Measurements from ENCODE around the gene RNF115. TPM values are rescaled to one million over a fixed set of nuclear protein-coding genes. Genes with fewer than 3 reads are reported as not detected.

Gene RNF115
- total and polyA plus RNA-seq, 11 donors: 20.5 to 76.5 (median 51.2) TPM

DNA sequence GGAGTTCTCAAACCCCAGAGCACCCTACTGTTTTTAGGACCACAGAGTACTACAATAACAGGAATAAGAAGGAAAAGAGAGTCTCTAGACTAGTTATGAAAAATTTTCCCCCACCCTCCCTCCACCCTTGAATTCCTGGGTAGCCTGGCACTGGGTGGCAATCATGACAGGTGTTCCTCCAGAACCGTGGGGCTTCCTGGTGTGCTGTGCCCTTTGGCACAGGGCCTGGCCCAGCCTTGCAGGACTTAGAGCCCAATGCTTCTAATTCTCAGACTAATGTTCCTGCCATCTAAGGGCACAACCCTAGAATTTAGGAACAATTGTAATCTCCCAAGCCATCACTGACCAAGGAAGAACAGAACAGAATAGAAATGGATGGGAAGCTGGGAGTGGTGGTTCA, 106.1 kb downstream of the RNF115 start:
- Histone ChIP-seq H3K4me3 (no peak overlapping the region), H3K27ac (no peak overlapping the region), H3K27me3 (peaks cover 0 to 6% (median 0%) of the 10 kb centered on the region in 9 donors), H3K4me1 (peaks cover 0 to 22% (median 10%) of the 10 kb centered on the region in 12 donors), H3K9me3 (no peaks in the 10 kb centered on the region), H3K36me3 (no peaks in the 10 kb centered on the region)
- no peak for ATAC-seq
- no peak for DNase-seq
- intact Hi-C loops (cut with DNase I): no loop called here
- no peak for TF ChIP-seq POLR2A (IDR thresholded peaks at IDR 0.05)
- TF ChIP-seq, protein P1, sequence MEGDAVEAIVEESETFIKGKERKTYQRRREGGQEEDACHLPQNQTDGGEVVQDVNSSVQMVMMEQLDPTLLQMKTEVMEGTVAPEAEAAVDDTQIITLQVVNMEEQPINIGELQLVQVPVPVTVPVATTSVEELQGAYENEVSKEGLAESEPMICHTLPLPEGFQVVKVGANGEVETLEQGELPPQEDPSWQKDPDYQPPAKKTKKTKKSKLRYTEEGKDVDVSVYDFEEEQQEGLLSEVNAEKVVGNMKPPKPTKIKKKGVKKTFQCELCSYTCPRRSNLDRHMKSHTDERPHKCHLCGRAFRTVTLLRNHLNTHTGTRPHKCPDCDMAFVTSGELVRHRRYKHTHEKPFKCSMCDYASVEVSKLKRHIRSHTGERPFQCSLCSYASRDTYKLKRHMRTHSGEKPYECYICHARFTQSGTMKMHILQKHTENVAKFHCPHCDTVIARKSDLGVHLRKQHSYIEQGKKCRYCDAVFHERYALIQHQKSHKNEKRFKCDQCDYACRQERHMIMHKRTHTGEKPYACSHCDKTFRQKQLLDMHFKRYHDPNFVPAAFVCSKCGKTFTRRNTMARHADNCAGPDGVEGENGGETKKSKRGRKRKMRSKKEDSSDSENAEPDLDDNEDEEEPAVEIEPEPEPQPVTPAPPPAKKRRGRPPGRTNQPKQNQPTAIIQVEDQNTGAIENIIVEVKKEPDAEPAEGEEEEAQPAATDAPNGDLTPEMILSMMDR (IDR thresholded peaks at IDR 0.05): no peak
- 45 to 60% (median 59%) methylated on average over 1 of the region's 1 CpG for WGBS, 4 donors

DNA sequence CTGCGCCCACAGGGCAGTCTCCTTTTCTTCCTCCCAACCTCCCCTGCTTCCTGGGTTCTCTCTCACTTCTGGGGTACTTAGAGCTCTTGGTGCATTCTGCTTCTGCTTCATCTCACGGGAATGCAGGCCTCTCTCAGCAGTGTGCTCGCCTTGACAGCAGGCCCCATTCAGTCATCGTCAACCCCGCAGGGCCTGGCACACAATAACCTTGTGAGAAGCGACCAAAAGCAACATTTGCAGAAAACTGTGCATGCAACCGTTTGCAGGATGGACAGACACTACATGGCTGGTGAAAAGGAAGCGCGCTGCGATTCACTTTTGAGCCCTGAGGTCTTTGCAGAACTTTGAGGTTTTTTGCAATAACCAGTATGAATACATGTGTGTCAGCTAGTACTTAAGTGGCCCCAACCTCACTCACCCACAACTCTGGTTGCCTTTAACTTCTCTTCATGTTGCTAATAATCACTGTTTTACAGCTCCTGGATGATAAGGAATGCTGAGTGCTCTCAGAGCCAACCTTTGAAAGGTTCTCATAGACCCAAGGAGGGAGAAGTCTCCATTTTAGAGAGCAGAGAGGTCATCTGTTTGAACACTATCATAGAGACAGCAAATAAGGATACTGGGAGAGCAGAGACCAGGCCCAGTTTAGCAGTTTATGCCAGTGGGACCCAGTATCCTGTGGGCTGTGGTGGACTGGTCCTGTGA, 107.1 kb downstream of the RNF115 start:
- no peak for ATAC-seq
- H3K36me3 ChIP-seq: no peaks in the 10 kb centered on the region
- TF ChIP-seq, protein P1 (IDR thresholded peaks at IDR 0.05): no peak
- no peak for TF ChIP-seq POLR2A (IDR thresholded peaks at IDR 0.05)

DNA sequence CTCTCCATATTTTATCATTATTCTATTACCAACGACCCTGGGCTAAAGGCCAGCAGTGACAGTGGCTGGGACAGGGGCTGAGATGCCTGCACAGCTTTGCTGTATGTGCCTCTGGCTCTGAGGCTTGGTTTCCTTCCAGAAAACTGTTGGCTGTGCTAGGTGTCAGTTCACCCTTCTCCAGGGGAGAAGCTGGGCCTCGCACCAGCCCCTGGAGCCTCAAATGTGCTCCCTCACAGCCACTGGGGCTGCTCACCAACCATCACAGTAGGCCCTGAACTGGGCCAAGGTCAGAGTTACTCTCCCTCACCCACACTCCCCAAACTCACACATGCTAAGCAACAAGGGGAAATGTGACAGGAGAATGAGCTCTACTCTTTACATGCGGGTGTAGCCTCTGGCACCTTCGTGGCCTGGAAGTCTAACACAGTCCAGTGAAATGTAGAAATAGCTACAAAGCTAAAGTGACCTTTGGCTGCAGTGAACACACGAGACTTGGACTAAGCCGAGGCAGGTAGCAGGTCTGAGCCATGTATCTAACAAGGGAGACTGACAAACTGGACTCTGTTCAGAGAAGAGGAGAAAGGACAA, 109.3 kb downstream of the RNF115 start:
- 46 to 51% (median 49%) methylated on average over 6 of the region's 6 CpGs for WGBS, 4 donors
- peaks cover 0 to 9% (median 0%) of the 10 kb centered on the region in 12 donors for H3K4me1 ChIP-seq
- H3K27ac ChIP-seq: peak overlapping the region in 9 of 12 donors; percentile 32 to 74 (median 70)

More for the DNA sequence above, 107.1 kb downstream of the RNF115 start:
- DNase-seq: no peak
- WGBS, 4 donors: 70 to 81% (median 78%) methylated on average over 10 of the region's 10 CpGs
- H3K4me1 ChIP-seq: peaks cover 0 to 21% (median 10%) of the 10 kb centered on the region in 12 donors
- no peak overlapping the region for H3K4me3 ChIP-seq
- intact Hi-C loops (cut with DNase I): no loop called here
- no peaks in the 10 kb centered on the region for H3K9me3 ChIP-seq
- no peak overlapping the region for H3K27ac ChIP-seq
- peaks cover 0 to 6% (median 0%) of the 10 kb centered on the region in 9 donors for H3K27me3 ChIP-seq

DNA sequence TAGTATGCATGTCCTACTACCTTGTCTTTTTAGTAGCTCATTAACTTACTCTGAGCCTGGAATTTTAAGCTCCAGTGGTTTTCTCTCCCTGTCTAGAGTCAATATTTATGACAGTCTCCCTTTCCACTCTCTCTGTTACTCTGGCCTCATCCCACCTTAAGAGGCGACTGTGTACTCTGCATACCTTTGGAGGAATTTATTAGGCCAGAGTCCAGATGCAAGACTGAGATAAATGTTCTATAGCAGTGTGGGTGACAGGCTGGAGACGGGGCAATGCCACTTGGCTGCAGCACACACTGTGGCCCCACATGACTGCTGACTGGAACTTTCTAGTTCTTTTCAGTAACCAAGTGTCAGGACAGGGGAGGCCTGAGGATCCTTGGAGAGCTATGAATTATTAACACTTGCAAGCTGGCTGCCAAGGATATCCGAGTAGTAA, 112.7 kb downstream of the RNF115 start:
- TF ChIP-seq, protein P1 (IDR thresholded peaks at IDR 0.05): no peak
- no peak for TF ChIP-seq POLR2A (IDR thresholded peaks at IDR 0.05)
- peaks cover 0 to 9% (median 0%) of the 10 kb centered on the region in 12 donors for H3K4me1 ChIP-seq
- no peaks in the 10 kb centered on the region for H3K27me3 ChIP-seq
- no peak overlapping the region for H3K27ac ChIP-seq
- no peak for ATAC-seq
- H3K4me3 ChIP-seq: no peak overlapping the region
- no peaks in the 10 kb centered on the region for H3K36me3 ChIP-seq
- no peak for DNase-seq
- H3K9me3 ChIP-seq: no peaks in the 10 kb centered on the region
- 60 to 65% (median 60%) methylated on average over 3 of the region's 3 CpGs for WGBS, 4 donors
- intact Hi-C loops (cut with DNase I): no loop called here

More for the DNA sequence above, 109.3 kb downstream of the RNF115 start:
- TF ChIP-seq, protein P1 (IDR thresholded peaks at IDR 0.05): no peak
- TF ChIP-seq POLR2A (IDR thresholded peaks at IDR 0.05): no peak
- no peak overlapping the region for H3K4me3 ChIP-seq
- DNase-seq (peak; percentile 59 to 74 (median 70)), ATAC-seq (peak; percentile 94 to 96 (median 96))
- no peaks in the 10 kb centered on the region for H3K9me3 ChIP-seq
- no peaks in the 10 kb centered on the region for H3K36me3 ChIP-seq
- intact Hi-C loops (cut with DNase I): no loop called here
- H3K27me3 ChIP-seq: no peaks in the 10 kb centered on the region
